SK-N-MC (cell line): Measurements from ENCODE around the gene KLF4.
A peak's percentile ranks its signal among the peaks of the same experiment; 100 is the strongest.

ENCODE experiments used
- DNase-seq: peaks from one replicate; pipeline ENCODE4 v3.0.0-alpha.2; 2011; ENCODE audit warnings: low read depth, low spot score
- H3K27ac ChIP-seq: fragments of 200-600 bp; sonication (generic); 2 replicates; pipeline ENCODE4 v1.5.1; 2016; ENCODE audit warnings: mixed run types
- H3K36me3 ChIP-seq: fragments of 200-600 bp; sonication (generic); 2 replicates; pipeline ENCODE4 v1.6.1; 2017; ENCODE audit warnings: antibody characterized with exemption, low read length, mixed read lengths; ENCODE audit not compliant: insufficient read depth
- H3K4me3 ChIP-seq: fragments of 200-600 bp; sonication (generic); 2 replicates; pipeline ENCODE4 v1.5.1; 2016
- H3K9ac ChIP-seq: fragments of 200-600 bp; sonication (generic); 2 replicates; pipeline ENCODE4 v1.8.0; 2017; ENCODE audit warnings: mixed run types, mixed read lengths; ENCODE audit not compliant: insufficient read length
- H3K9me3 ChIP-seq: fragments of 200-600 bp; sonication (generic); 2 replicates; pipeline ENCODE4 v1.6.1; 2017; ENCODE audit warnings: low read depth, mild to moderate bottlenecking, antibody characterized with exemption, low read length, moderate library complexity, mixed read lengths
- EZH2 ChIP-seq: fragments of 200-600 bp; sonication (generic); IDR thresholded peaks from one replicate; pipeline ENCODE4 v1.6.1; 2017; ENCODE audit warnings: antibody characterized with exemption
- FOXP2 ChIP-seq: optimal IDR thresholded peaks from 2 replicates; pipeline ENCODE3; 2011; ENCODE audit warnings: mild to moderate bottlenecking, moderate library complexity; ENCODE audit not compliant: insufficient read depth; ENCODE audit errors: extremely low read length, control extremely low read depth
- POLR2AphosphoS5 ChIP-seq: IDR thresholded peaks from 2 replicates; pipeline ENCODE4 v1.6.1; 2012; ENCODE audit warnings: mild to moderate bottlenecking, low read depth, low read length, borderline replicate concordance

KLF4 gene

GRCh38 chr9:107489144-107489673, 360 bp downstream of the KLF4 start:
- no peaks in the 10 kb centered on the region for H3K9me3 ChIP-seq
- peak overlapping the region; percentile 79 for H3K4me3 ChIP-seq
- no peak for DNase-seq
- no peak overlapping the region for H3K9ac ChIP-seq
- H3K36me3 ChIP-seq, result no peaks in the 10 kb centered on the region
- no peak overlapping the region for H3K27ac ChIP-seq
- no peak for TF ChIP-seq FOXP2
- TF ChIP-seq EZH2, result no peak
- no peak for TF ChIP-seq POLR2AphosphoS5

GRCh38 chr9:107488375-107489143, 1.0 kb downstream of the KLF4 start:
- no peaks in the 10 kb centered on the region for H3K9me3 ChIP-seq
- peak overlapping the region; percentile 79 for H3K4me3 ChIP-seq
- H3K27ac ChIP-seq, result no peak overlapping the region
- DNase-seq, result no peak
- TF ChIP-seq EZH2 (peak; percentile 86), POLR2AphosphoS5 (no peak)
- no peaks in the 10 kb centered on the region for H3K36me3 ChIP-seq
- H3K9ac ChIP-seq, result no peak overlapping the region

- no peak for DNase-seq
- H3K9ac ChIP-seq, result no peak overlapping the region
- no peak overlapping the region for H3K27ac ChIP-seq
These were observed 1.8 kb downstream of the KLF4 start for GRCh38 chr9:107487521-107488374.

GRCh38 chr9:107486674-107487520, 2.7 kb downstream of the KLF4 start:
- no peaks in the 10 kb centered on the region for H3K36me3 ChIP-seq
- H3K9ac ChIP-seq, result no peak overlapping the region
- H3K4me3 ChIP-seq, result no peak overlapping the region
- H3K9me3 ChIP-seq, result no peaks in the 10 kb centered on the region
- TF ChIP-seq FOXP2, result no peak
- H3K27ac ChIP-seq, result no peak overlapping the region
- no peak for DNase-seq

More at GRCh38 chr9:107487521-107488374, 1.8 kb downstream of the KLF4 start:
- H3K36me3 ChIP-seq, result no peaks in the 10 kb centered on the region
- TF ChIP-seq EZH2 (no peak), POLR2AphosphoS5 (no peak), FOXP2 (no peak)
- H3K4me3 ChIP-seq, result no peak overlapping the region
- no peaks in the 10 kb centered on the region for H3K9me3 ChIP-seq

- H3K4me3 ChIP-seq, result no peak overlapping the region
- H3K36me3 ChIP-seq, result no peaks in the 10 kb centered on the region
- H3K9ac ChIP-seq, result no peak overlapping the region
- no peaks in the 10 kb centered on the region for H3K9me3 ChIP-seq
- H3K27ac ChIP-seq, result no peak overlapping the region
- no peak for DNase-seq
- TF ChIP-seq POLR2AphosphoS5 (no peak), EZH2 (no peak), FOXP2 (no peak)
These were observed 4.0 kb downstream of the KLF4 start for GRCh38 chr9:107485458-107486043.

GRCh38 chr9:107484117-107484723, 5.3 kb downstream of the KLF4 start:
- Histone ChIP-seq H3K36me3 (no peaks in the 10 kb centered on the region), H3K9ac (no peak overlapping the region), H3K27ac (no peak overlapping the region), H3K9me3 (no peaks in the 10 kb centered on the region), H3K4me3 (no peak overlapping the region)
- TF ChIP-seq EZH2 (no peak), FOXP2 (no peak), POLR2AphosphoS5 (no peak)
- no peak for DNase-seq

GRCh38 chr9:107483666-107484065, 5.9 kb downstream of the KLF4 start:
- H3K9ac ChIP-seq, result no peak overlapping the region
- no peak overlapping the region for H3K4me3 ChIP-seq
- H3K27ac ChIP-seq, result no peak overlapping the region
- DNase-seq, result no peak
- no peaks in the 10 kb centered on the region for H3K36me3 ChIP-seq
- TF ChIP-seq FOXP2 (no peak), EZH2 (no peak), POLR2AphosphoS5 (no peak)
- no peaks in the 10 kb centered on the region for H3K9me3 ChIP-seq
